ENCODE data around the gene TMEM151B. TPM values are rescaled to one million over a fixed set of nuclear protein-coding genes. Genes with fewer than 3 reads are reported as not detected.

Gene TMEM151B
- total and polyA plus RNA-seq, 2 of the 13 experiments (the other 11 are each of a cell fraction or from before 2014, with no cell fraction given), result not detected

DNA sequence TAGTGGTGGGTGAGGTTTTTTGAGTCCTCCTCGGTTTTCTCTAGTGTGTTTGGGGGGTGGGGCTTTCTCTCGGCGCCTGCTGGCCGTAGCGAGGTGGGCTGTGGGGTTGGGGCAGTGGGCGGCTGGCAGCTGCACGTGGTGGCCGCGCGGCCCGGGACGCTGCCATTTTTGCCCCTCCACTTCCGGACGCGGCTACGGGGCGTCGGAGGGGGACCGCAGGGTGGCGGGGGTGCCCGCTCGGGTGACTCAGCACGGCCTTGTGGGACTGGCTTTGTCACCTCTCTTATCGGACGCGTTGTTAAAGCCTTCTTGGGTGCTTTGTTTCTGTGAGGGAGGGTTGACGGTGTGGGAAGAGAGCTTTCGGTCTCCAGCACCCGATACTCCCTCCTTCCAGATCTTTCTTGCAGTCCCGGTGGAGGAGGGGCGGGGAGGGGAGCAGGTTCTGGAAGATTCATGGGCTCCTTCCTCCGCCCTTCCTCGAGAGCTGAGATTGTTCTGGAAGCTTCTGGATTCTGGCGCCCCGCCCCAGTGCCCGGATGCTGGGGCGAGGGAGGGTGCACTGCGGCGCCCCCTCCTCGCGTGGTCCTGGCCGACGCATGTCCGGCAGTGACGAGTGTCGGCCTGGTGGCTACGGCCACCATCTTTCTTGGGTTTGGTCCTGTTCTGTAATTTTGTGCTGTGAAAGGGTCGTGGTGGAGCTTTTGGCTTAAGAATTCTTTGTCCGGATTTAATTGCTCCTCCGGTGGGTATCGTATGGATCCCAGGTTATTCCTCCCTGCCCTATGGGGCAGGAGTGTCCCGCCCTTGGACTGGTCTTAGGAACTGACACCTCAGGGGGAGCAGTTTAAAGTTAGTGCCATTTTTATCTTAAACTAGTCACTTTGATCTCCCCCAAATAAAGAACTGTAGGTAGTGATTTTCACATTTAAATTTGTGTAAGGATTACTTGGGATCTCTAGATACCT lies 22.6 kb upstream of the TMEM151B start (continued):
- TF ChIP-seq PLRG1 (conservative IDR thresholded peaks at IDR 0.05) (no peak), IKZF5 (CRISPR knock-in tag; IDR thresholded peaks at IDR 0.05) (no peak), ZBTB7B (CRISPR knock-in tag; IDR thresholded peaks at IDR 0.05) (no peak), THAP8 (CRISPR knock-in tag; IDR thresholded peaks at IDR 0.05; ENCODE audit: borderline replicate concordance) (0 out of 2 replicates have a peak, but pooled peaks have one; percentile 57), ZBTB4 (CRISPR knock-in tag; IDR thresholded peaks at IDR 0.05; ENCODE audit: borderline replicate concordance) (no peak), RBFOX2 (IDR thresholded peaks at IDR 0.05; ENCODE audit: low read depth, low read length) (peak; percentile 98), ZBTB20 (CRISPR knock-in tag; IDR thresholded peaks at IDR 0.05; ENCODE audit: borderline replicate concordance, low read depth) (peak; percentile 15; the same call in 1 of the 2 replicates), DMAP1 (CRISPR knock-in tag; IDR thresholded peaks at IDR 0.05) (peak; percentile 74; the same call in 1 of the 2 replicates), FOXK1 (CRISPR knock-in tag; IDR thresholded peaks at IDR 0.05; ENCODE audit: borderline replicate concordance, low read depth) (no peak), ETV5 (CRISPR knock-in tag; IDR thresholded peaks at IDR 0.05; ENCODE audit: borderline replicate concordance) (peak; percentile 61), ZNF569 (CRISPR knock-in tag; IDR thresholded peaks at IDR 0.05; ENCODE audit: borderline replicate concordance) (no peak), RBM39 (IDR thresholded peaks at IDR 0.05; ENCODE audit: low read depth, low read length, poor library complexity, severe bottlenecking) (peak; percentile 95), ZNF788 (CRISPR knock-in tag; IDR thresholded peaks at IDR 0.05; ENCODE audit: borderline replicate concordance) (no peak), MNT (IDR thresholded peaks at IDR 0.05) (peak; percentile 62; the same call in 1 of the 2 replicates), AKNA (CRISPR knock-in tag; IDR thresholded peaks at IDR 0.05; ENCODE audit: borderline replicate concordance) (no peak)

All from HepG2 (cell line).